HG03066 (cell line): ENCODE measurements around the gene SGCD.

Source experiments
- ATAC-seq: cut with Tn5 transposase; IDR thresholded peaks from one replicate; pipeline ENCODE4 v1.9.1; 2021; ENCODE audit warnings: low read depth; ENCODE audit not compliant: unreplicated experiment

SGCD gene

GRCh38 chr5:156498226-156498980 lies 171.4 kb downstream of the SGCD start:
- no peak for ATAC-seq

- ATAC-seq = no peak
Observed at GRCh38 chr5:156500755-156501154, 173.8 kb downstream of the SGCD start.

- no peak for ATAC-seq
Observed at GRCh38 chr5:156505101-156505500, 178.1 kb downstream of the SGCD start.

GRCh38 chr5:156513123-156513815 lies 186.3 kb downstream of the SGCD start:
- ATAC-seq = no peak

GRCh38 chr5:156515121-156515520 lies 188.2 kb downstream of the SGCD start:
- ATAC-seq = no peak

GRCh38 chr5:156515803-156516360 lies 188.9 kb downstream of the SGCD start:
- no peak for ATAC-seq

- ATAC-seq = no peak
Observed at GRCh38 chr5:156522651-156523529, 195.9 kb downstream of the SGCD start.

GRCh38 chr5:156523607-156524006 lies 196.6 kb downstream of the SGCD start:
- no peak for ATAC-seq

- no peak for ATAC-seq
Observed at GRCh38 chr5:156526081-156526925, 199.3 kb downstream of the SGCD start.

- no peak for ATAC-seq
Observed at GRCh38 chr5:156527611-156528010, 200.6 kb downstream of the SGCD start.

- ATAC-seq = no peak
Observed at GRCh38 chr5:156528673-156529072, 201.7 kb downstream of the SGCD start.

GRCh38 chr5:156529892-156530291 lies 202.9 kb downstream of the SGCD start:
- ATAC-seq = no peak

GRCh38 chr5:156531199-156531598 lies 204.2 kb downstream of the SGCD start:
- ATAC-seq = no peak

- no peak for ATAC-seq
Observed at GRCh38 chr5:156532921-156533320, 206.0 kb downstream of the SGCD start.

GRCh38 chr5:156534085-156534484 lies 207.1 kb downstream of the SGCD start:
- no peak for ATAC-seq

- no peak for ATAC-seq
Observed at GRCh38 chr5:156534906-156535485, 208.0 kb downstream of the SGCD start.

GRCh38 chr5:156540491-156540890 lies 213.5 kb downstream of the SGCD start:
- no peak for ATAC-seq

- no peak for ATAC-seq
Observed at GRCh38 chr5:156541582-156541981, 214.6 kb downstream of the SGCD start.

GRCh38 chr5:156543348-156544145 lies 216.6 kb downstream of the SGCD start:
- ATAC-seq = no peak
